Measurements from ENCODE around the gene RNF223.

The RNF223 gene

GRCh38 chr1:1067860-1068516 lies 6.1 kb downstream of the RNF223 start:
- TF ChIP-seq POU6F1 (CRISPR knock-in tag; IDR thresholded peaks at IDR 0.05; ENCODE audit: borderline replicate concordance, low read depth) (no peak), ZNF565 (CRISPR knock-in tag; conservative IDR thresholded peaks at IDR 0.05; ENCODE audit: low read depth) (no peak), CREB5 (CRISPR knock-in tag; IDR thresholded peaks at IDR 0.05; ENCODE audit: low read depth) (no peak), CSDC2 (CRISPR knock-in tag; IDR thresholded peaks at IDR 0.05) (no peak), PPARA (CRISPR knock-in tag; IDR thresholded peaks at IDR 0.05; ENCODE audit: borderline replicate concordance) (no peak), ZNF70 (CRISPR knock-in tag; IDR thresholded peaks at IDR 0.05) (no peak), TSHZ2 (CRISPR knock-in tag; IDR thresholded peaks at IDR 0.05) (no peak), ZNF8 (CRISPR knock-in tag; IDR thresholded peaks at IDR 0.05) (no peak), ESRRG (CRISPR knock-in tag; IDR thresholded peaks at IDR 0.05) (no peak), PATZ1 (CRISPR knock-in tag; IDR thresholded peaks at IDR 0.05; ENCODE audit: borderline replicate concordance) (no peak), GLIS3 (CRISPR knock-in tag; IDR thresholded peaks at IDR 0.05) (no peak), TOX (CRISPR knock-in tag; IDR thresholded peaks at IDR 0.05; ENCODE audit: borderline replicate concordance) (no peak), ISL1 (CRISPR knock-in tag; IDR thresholded peaks at IDR 0.05) (no peak), TCF4 (CRISPR knock-in tag; IDR thresholded peaks at IDR 0.05; ENCODE audit: borderline replicate concordance) (no peak), ZC3H10 (CRISPR knock-in tag; IDR thresholded peaks at IDR 0.05) (no peak), ZFP30 (CRISPR knock-in tag; IDR thresholded peaks at IDR 0.05) (no peak), RARB (CRISPR knock-in tag; IDR thresholded peaks at IDR 0.05) (no peak)
- ATAC-seq: no peak

- no peak for ATAC-seq
- no peak for TF ChIP-seq TOX (CRISPR knock-in tag; IDR thresholded peaks at IDR 0.05; ENCODE audit: borderline replicate concordance)
- TF ChIP-seq TCF4 (CRISPR knock-in tag; IDR thresholded peaks at IDR 0.05; ENCODE audit: borderline replicate concordance): no peak
- TF ChIP-seq CSRNP3 (CRISPR knock-in tag; IDR thresholded peaks at IDR 0.05): no peak
- no peak for TF ChIP-seq ZC3H10 (CRISPR knock-in tag; IDR thresholded peaks at IDR 0.05)
- TF ChIP-seq ESRRG (CRISPR knock-in tag; IDR thresholded peaks at IDR 0.05): no peak
- no peak for TF ChIP-seq ARNTL (CRISPR knock-in tag; IDR thresholded peaks at IDR 0.05; ENCODE audit: borderline replicate concordance, low read depth)
- TF ChIP-seq PATZ1 (CRISPR knock-in tag; IDR thresholded peaks at IDR 0.05; ENCODE audit: borderline replicate concordance): no peak
- TF ChIP-seq ZNF565 (CRISPR knock-in tag; conservative IDR thresholded peaks at IDR 0.05; ENCODE audit: low read depth): no peak
- no peak for TF ChIP-seq OSR1 (CRISPR knock-in tag; IDR thresholded peaks at IDR 0.05)
- TF ChIP-seq BACH2 (CRISPR knock-in tag; IDR thresholded peaks at IDR 0.05; ENCODE audit: borderline replicate concordance): no peak
- no peak for TF ChIP-seq POU6F1 (CRISPR knock-in tag; IDR thresholded peaks at IDR 0.05; ENCODE audit: borderline replicate concordance, low read depth)
Observed at GRCh38 chr1:1067284-1067859, 6.7 kb downstream of the RNF223 start.

All from SK-N-SH treated with all-trans-retinoic acid at 6 μM for 48 hours (cell line).